CD4-positive, alpha-beta T cell treated with Interleukin-1 beta for 1 hour (primary cell): Measurements from ENCODE around the gene CAMK2N2.

Experiments
- DNase-seq, 2 donors: peaks; one replicate each; pipeline ENCODE4 v3.0.0-alpha.2; 2020 to 2022

CAMK2N2 gene

GRCh38 chr3:184261270-184261853 is at the start of gene CAMK2N2:
TSS of gene CAMK2N2 (minus strand) at chr3:184261553. CDS start at chr3:184261285, 268 bp downstream.
- DNase-seq: peak; percentile 59 to 70

GRCh38 chr3:184308744-184309143 is 47.4 kb upstream of the CAMK2N2 start:
- no peak for DNase-seq

- DNase-seq: no peak
Measured at GRCh38 chr3:184307915-184308314, 46.6 kb upstream of the CAMK2N2 start.

GRCh38 chr3:184306341-184306972 is 45.1 kb upstream of the CAMK2N2 start:
- no peak for DNase-seq

- no peak for DNase-seq
Measured at GRCh38 chr3:184305577-184305976, 44.2 kb upstream of the CAMK2N2 start.

- DNase-seq: no peak
Measured at GRCh38 chr3:184300378-184300720, 39.0 kb upstream of the CAMK2N2 start.

- DNase-seq: no peak
Measured at GRCh38 chr3:184299488-184300377, 38.4 kb upstream of the CAMK2N2 start.

- peak; percentile 98 for DNase-seq
Measured at GRCh38 chr3:184298759-184299487, 37.6 kb upstream of the CAMK2N2 start, which contains the start of gene PSMD2. TSS of gene PSMD2 (plus strand) at chr3:184299241. CDS start at chr3:184299267, 26 bp downstream.

- no peak for DNase-seq
Measured at GRCh38 chr3:184296616-184297015, 35.3 kb upstream of the CAMK2N2 start.

- DNase-seq: no peak
Measured at GRCh38 chr3:184295771-184296170, 34.4 kb upstream of the CAMK2N2 start.

GRCh38 chr3:184291738-184292445 is 30.5 kb upstream of the CAMK2N2 start:
- DNase-seq: no peak

GRCh38 chr3:184291044-184291737 is 29.8 kb upstream of the CAMK2N2 start:
- DNase-seq: no peak

GRCh38 chr3:184290331-184290730 is 29.0 kb upstream of the CAMK2N2 start:
- no peak for DNase-seq

- DNase-seq: peak; percentile 34 to 59
Measured at GRCh38 chr3:184289426-184289938, 28.1 kb upstream of the CAMK2N2 start.

GRCh38 chr3:184284696-184285095 is 23.3 kb upstream of the CAMK2N2 start:
- DNase-seq: peak in 1 of 2 donors; percentile 9

GRCh38 chr3:184283681-184284080 is 22.3 kb upstream of the CAMK2N2 start:
- DNase-seq: no peak

- no peak for DNase-seq
Measured at GRCh38 chr3:184282941-184283340, 21.6 kb upstream of the CAMK2N2 start.

- no peak for DNase-seq
Measured at GRCh38 chr3:184277366-184277765, 16.0 kb upstream of the CAMK2N2 start.

- no peak for DNase-seq
Measured at GRCh38 chr3:184275961-184276910, 14.9 kb upstream of the CAMK2N2 start, which contains the start of gene ECE2. TSS of gene ECE2 (plus strand) at chr3:184276022. CDS start at chr3:184276154, 132 bp downstream.

GRCh38 chr3:184275381-184275701 is 14.0 kb upstream of the CAMK2N2 start:
- DNase-seq: no peak
